Frontal cortex (tissue), 4 donors: ENCODE data around the gene AHRR. TPM values are rescaled to one million over a fixed set of nuclear protein-coding genes. Genes with fewer than 3 reads are reported as not detected.
"Not testable (repeated sequence)": the region's sequence is repeated elsewhere in the genome, so short reads cannot be mapped to it uniquely, and the experiment has no call there.

Source experiments
- DNase-seq, 2 donors: peaks; one replicate each; pipeline ENCODE4 v3.0.0; 2012; ENCODE audit warnings: low spot score in 2 of 2
- FAIRE-seq: peaks from 2 replicates; lab custom pipeline; 2012; peaks lifted over from hg19 to GRCh38; lab: Jason Lieb, UNC
- total RNA-seq: library from RNA; depleted of rRNA; stranded (reverse); fragments of >200 nt; gene quantifications from one replicate; pipeline ENCODE4 v1.2.3, GENCODE V29; 2014
- donor health status: control.
- donor health status: control.
- donor health status: control.

AHRR gene
- total RNA-seq, result 1.2 TPM

DNA sequence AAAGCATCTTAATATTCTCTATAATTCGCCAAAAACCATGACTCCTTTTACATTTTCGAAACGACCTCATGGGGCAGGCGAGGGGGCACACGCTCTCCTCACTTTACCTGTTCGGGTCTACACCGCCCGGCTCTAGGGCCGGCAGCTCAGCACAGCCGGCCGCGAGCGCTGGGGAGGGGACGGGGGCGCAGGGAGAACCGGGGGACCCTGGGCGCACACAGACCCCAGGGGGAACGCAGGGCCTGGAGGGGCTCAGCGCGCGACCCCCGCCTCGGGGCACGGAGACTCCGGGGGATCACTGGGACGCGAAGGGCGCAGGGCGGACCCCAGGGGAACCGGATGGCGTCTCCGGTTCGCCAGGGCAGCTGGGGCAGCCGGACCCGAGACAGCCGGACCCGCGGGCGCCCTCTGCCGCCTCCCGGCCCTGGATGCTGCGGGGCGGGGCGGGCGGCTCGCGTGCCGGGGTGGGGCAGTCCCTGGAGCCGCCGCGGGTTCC lies at the start of gene AHRR:
AHRR (plus strand) TSS at position 485 of the 496 bp plus-strand sequence. CDS start 22,189 bp downstream, outside the sequence.
- FAIRE-seq, result no peak
- peak; percentile 79 to 84 for DNase-seq

DNA sequence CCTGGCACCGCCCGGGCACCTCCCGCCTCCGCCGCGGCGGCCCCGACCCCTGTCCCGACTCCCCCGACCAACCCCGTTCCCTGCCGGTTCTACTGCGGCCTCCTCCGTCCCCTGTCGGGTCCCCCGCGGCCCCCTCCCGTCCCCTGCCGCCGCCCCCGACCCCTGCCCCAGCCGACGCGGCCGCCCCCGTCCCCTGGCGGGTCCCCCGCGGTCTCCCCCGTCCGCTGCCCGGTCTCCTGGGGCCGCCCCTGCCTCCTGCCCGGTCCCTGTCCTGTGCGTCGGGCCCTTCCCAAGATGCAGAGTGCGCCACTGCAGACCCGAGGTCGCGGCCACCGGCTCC lies 49.7 kb upstream of the AHRR start:
- not testable (repeated sequence) for DNase-seq, FAIRE-seq

DNA sequence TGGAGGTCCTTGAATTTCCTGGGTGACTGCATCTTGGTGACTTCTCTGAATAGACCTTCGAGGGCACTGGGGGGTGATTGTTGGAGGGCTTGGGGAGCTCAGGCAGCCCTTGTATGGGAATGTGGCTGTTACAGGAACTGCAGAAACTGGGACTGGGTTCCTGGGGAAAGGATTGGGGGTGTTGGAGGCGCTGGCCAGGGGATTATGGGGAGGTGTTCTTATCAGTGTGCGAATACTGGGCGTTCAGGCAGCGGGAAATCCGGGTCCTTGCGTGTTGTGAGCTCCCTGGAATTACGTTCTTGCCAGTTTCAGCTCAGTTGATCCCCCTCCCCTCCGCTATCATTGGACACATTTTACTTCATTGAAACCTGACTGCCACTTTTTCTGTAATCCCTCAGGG lies 48.4 kb upstream of the AHRR start:
- not testable (repeated sequence) for FAIRE-seq

DNA sequence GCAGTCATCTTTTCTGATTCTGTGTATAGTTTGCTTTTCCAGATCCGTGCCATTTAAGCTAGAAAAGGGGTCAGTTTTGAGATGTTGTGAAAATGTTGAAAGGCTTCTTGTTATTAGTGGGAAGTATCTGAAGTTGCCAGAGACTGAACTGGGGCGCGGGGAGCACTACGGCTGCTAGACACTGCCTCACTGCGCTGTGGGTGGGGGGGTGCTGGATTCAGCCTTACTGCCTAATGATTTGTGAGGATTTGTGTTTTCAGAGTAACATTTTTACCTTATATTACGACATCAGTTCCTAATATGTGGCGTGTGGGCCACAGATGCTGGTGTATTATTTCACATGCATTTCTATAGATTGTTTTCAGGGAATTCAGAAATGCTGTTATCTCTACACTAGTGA lies 48.0 kb upstream of the AHRR start:
- FAIRE-seq, DNase-seq: not testable (repeated sequence)

More for the DNA sequence above, 48.4 kb upstream of the AHRR start:
- not testable (repeated sequence) for DNase-seq

DNA sequence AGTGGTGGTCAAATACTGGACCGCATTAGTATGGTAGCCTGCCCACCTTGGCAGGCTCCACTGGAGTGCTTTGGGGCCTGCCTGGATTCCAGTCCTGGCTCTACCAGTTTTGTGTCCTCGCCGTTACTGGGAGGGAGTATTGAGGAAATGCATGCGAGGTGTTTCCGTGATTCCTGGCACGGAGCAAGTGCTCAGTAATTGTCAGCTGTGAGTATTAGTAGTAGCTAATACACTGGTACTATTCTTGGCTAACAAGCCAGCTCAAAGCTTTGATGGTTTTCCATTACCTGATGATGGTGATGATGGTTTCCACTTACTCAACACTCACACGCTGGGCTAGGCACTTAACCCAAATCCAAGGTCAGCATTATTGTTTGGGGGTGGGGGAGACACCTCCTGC lies 47.2 kb upstream of the AHRR start:
- FAIRE-seq, result not testable (repeated sequence)

DNA sequence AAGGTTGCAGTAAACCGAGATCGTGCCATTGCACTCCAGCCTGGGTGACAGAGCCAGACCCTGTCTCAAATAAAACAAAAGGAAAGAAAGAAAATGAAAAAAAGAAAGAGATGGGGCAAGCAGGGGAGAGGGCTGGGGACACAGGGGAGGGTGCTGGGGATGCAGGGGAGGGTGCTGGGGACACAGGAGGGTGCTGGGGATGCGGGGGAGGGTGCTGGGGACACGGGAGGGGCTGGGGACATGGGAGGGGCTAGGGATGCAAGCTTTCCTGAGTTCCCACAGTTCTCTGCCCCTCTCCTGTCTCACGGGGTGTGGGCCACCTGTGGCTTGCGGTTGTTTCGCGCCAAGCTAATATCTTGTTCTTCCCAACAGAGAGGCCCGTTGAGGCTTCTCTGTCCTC lies 42.9 kb upstream of the AHRR start:
- DNase-seq (no peak), FAIRE-seq (no peak)

More for the DNA sequence above, 47.2 kb upstream of the AHRR start:
- DNase-seq, result not testable (repeated sequence)

DNA sequence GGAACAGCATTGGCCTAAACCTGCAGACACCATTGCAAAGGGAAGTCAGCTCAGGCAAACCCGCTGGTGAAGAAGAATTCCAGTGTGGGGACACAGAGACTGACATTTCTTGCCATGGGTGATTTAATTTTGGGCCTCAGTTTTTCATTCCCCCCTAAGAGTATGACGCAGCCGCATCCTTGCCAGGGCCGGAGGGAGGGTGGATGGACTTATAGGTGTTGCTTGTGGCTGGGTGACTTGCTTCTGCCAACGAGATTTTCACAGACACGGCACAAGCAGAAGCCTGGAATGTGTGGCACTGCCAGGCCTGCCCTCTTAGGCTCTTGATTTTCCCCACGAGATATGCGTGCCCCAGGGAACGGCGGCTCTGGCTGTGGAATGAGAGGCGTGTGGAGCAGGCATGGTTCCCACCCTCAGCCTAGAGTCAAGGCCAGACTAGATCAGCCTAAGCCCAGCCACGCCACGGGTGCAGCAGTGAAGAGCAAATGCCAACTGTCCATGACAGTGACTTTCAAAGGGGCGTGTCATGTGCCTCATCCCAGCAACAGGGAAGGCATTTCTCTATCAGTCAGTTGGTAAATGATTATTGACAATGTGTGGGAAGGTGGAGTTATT lies 42.4 kb upstream of the AHRR start:
- FAIRE-seq, DNase-seq: not testable (repeated sequence)

DNA sequence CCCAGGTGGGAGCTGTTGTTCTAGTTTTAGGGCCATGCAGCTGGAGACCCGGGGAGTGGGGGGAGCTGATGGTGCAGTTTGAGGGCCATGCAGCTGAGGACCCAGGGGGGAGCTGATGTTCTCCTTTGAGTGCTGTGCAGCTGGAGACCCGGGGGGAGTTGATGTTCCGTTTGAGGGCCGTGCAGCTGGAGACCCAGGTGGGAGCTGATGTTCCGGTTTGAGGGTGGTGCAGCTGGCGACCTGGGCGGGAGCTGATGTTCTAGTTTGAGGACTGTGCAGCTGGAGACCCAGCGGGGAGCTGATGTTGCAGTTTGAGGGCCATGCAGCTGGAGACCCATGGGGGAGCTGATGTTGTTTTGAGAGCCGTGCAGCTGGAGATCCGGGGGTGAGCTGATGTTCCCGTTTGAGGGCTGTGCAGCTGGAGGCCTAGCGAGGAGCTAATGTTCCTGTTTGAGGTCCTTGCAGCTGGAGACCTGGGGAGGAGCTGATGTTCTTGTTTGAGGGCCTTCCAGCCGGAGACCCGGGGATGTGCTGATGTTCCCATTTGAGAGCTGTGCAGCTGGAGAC lies 35.4 kb upstream of the AHRR start:
- FAIRE-seq (no peak), DNase-seq (no peak)

DNA sequence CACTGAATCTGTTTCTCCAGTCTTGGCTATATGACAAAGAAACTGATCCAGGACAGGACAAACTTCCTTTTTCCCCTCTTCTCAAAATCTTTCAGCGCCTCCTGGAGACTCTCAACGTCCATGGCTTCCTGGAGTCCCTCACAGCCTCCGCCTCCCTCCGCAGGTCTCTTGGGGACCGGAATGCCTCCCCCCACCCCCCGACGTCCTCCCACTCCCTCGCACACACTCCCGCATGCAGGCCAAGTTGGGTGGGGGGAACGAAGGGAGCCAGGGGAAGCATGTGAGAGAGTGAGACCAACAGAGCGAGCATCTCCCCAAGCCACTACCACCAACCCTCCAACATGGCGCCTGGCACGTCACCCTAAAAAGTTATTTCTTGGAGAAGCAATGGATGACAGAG lies 31.3 kb upstream of the AHRR start:
- FAIRE-seq, DNase-seq: not testable (repeated sequence)

DNA sequence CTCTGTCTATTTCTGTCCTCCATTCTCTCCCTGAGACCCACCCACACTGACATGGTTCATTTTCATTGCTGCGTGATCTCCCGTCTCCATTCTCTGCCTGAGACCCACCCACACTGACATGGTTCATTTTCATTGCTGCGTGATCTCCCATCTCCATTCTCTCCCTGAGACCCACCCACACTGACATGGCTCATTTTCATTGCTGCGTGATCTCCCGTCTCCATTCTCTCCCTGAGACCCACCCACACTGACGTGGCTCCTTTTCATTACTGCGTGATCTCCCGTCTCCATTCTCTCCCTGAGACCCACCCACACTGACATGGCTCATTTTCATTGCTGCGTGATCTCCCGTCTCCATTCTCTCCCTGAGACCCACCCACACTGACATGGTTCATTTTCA lies 30.2 kb upstream of the AHRR start:
- FAIRE-seq, DNase-seq: not testable (repeated sequence)

DNA sequence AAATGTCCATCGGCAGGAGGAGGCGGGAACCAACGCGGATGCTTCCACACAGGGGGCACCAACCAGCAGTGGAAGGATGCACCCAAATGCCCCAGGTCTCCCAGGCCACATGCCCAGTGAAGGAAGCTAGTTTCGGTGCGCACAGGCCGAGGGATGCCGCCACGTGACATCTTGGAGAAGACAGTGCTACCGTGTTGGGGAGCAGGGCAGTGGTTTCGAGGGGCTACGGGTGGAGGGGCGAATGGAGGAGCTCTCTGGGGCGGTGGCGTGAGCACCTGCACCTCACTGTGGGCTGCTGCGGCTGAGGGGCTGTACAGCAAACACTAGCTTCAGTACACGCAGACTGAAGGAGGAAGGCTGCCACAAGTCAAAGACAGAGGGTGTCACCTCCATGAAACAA lies 26.7 kb upstream of the AHRR start:
- FAIRE-seq, DNase-seq: not testable (repeated sequence)

DNA sequence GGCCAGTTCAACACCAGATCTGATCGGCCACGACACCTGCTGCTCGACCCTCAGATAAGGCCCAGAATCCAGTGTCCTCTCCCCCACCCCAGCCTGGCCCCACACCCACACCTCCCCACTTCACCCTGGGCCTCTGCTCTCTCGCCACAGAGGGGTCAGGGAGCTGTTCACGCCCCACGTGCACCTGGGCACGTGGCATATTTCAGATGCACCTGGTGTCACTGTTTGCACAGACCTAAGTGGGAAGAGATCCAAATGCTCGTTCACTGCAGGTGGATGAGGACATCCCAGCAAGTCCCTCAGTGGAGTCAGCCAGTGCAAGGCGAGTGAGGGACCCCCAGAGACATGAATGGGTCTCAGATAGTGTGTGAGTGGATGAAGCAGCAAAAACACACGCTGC lies 25.3 kb upstream of the AHRR start:
- not testable (repeated sequence) for DNase-seq, FAIRE-seq

DNA sequence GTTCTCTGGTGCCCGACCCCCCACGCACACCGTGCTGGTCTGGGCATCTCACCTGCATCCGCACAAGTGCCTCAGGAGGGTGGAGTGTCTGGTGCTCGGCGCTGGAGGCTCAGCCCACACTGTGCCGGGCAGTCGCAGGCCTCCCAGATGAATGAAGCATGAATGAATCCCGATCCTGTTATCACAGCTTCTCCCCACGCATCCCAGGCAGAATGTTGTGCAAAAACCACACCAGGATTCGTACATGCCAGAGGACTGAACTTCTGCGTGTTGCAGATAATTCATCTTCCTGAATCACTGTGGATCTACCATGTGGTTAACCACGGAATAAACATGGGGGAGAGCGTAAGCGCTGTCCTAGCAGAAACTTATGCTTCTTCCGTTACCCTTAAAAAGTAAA lies 24.6 kb upstream of the AHRR start:
- DNase-seq, FAIRE-seq: not testable (repeated sequence)

DNA sequence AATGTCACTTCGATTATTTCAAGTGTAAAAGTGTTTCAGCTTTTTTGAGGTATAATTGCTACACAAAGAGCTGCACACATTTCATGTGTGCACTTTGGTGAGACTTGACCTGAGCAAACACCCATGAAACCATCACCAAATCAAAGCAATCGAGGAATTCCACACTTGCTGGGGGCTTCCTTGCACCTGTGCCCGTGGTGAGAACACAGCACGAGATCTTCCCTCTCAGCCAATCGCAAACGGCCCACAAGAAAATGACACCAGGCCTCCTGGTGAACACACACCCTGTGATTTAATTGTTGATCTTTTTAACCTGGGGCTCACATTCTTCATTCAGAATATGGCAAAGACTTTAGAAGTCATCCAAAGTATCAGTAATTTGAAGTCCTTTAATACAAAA lies 24.1 kb upstream of the AHRR start:
- FAIRE-seq, DNase-seq: not testable (repeated sequence)

DNA sequence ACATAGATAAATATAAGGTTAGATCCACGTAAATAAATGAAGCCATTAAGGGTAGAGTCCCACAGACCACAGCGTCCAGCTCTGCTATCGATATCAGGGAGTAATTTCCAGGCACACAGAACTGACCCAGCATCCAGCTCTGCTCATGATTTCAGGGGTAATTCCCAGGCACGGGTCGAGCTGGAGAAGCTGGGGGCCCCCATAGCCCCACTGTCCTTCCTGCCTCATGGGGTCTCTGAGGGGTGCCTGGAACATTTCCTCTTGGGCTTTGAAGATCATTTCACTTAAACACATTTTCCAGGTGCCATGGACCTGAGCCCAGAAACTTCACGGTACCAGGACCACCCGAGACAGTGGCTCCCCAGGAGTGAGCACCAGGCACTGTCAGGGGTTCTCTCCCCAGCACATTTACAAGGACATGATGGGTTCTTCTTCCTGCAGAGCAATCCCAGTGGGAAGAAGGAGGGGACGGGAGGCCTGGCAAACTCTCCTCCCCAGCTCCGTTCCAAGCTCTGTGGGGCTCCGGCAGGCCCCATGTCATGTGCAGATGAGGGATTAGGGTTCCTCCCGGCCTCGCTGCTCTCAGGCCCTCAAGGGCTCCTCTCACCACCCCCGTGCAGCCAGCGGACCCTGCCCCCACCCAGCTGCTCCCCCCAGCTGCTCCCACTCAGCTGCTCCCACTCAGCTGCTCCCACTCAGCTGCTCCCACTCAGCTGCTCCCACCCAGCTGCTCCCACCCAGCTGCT lies 23.4 kb upstream of the AHRR start:
- DNase-seq, FAIRE-seq: not testable (repeated sequence)

DNA sequence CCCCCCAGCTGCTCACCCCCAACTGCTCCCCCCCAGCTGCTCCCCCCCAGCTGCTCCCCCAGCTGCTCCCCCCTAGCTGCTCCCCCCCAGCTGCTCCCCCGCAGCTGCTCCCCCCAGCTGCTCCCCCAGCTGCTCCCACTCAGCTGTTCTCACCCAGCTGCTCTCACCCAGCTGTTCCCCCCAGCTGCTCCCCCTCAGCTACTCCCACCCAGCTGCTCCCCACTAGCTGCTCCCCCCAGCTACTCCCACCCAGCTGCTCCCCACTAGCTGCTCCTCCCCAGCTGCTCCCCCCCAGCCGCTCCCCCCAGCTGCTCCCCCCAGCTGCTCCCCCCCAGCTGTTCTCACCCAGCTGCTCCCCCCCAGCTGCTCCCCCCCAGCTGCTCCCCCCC lies 22.8 kb upstream of the AHRR start:
- no peak for FAIRE-seq
- no peak for DNase-seq

DNA sequence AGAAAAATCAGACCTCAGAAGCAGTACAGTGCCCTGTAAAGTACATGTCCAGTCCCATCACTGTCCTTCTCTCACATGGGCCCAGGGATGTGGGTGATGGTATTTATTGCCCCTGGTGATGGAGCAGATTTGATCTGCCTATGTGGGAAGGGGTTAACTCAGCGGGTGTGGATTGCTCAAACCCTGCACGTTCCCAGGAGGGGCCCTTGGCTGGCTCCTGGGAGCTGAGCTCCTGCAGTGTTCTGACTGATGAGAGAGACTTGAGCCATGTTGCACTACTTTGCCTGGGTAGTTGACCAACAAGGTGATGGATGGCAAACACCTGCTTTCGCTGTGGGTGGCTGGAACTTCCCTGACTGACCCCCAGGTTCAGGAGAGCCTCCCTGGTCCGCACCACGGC lies 21.6 kb upstream of the AHRR start:
- not testable (repeated sequence) for DNase-seq, FAIRE-seq

DNA sequence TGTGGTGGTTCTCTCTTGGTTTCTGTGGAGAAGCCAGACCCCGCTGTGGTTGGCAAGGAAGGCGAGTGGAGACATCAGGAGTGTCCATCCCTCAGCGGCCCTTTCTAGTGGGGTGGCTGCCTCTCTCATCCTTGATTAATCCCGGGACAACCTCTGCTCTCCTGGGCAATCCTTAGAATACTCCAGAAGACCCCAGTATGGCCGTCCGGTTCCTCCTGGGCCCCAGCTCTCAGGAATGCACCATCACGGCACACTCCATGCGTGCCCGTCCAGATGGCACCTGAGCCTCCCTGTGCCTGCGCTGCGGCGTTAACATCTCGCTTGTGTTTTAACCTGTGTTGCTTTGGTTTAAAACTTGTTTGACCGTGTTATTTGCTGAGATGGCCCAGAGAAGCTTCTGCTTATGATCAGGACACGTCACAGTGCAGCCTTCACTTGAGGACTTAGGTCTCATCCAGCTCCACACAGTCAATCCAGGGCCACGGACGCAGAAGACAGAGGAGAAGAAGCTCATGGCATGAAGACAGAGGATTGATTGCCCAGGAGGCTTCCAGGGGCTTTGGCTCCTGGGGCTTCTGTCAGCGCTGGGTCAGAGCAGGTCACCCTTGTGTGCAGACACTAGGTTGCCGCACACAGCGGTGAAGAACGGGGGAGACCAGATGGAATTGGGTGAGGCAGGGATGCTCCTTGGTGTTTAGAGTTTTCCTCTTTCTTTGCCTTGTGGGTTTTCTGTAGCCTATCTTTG lies 20.7 kb upstream of the AHRR start:
- not testable (repeated sequence) for DNase-seq, FAIRE-seq

DNA sequence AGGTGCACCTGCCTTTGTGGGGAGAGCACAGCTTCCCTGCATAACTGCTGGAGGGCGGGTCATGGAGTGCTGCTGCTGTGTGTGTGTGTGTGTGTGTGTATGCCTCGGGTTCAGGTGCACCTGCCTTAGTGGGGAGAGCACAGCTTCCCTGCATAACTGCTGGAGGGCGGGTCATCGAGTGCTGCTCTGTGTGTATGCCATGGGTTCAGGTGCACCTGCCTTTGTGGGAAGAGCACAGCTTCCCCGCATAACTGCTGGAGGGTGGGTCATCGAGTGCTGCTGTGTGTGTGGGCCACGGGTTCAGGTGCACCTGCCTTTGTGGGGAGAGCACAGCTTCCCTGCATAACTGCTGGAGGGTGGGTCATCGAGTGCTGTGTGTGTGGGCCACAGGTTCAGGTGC lies 19.1 kb upstream of the AHRR start:
- not testable (repeated sequence) for FAIRE-seq, DNase-seq

DNA sequence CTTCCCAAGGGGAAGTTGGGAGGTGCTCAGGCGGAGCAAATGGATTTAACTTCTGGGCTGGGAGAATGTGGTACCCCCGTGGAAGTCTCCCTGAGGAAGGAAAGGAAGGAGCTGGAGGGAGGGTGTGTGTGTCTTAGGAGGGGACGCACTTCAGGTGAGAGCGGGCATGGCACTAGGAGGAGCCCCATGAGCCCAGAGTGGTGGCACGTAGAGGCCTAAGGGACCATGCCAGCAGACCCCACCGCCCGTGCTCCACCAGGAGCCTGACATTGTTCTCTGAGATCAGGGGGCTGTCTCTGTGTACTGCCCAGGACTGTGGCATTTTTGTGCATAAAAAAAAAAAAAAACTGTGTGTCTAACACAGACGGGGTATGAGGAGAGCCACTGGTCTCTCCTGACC lies 18.5 kb upstream of the AHRR start:
- FAIRE-seq, result no peak
- DNase-seq, result no peak
